SK-N-SH (cell line): ENCODE data around the gene HMOX1. TPM values are rescaled to one million over a fixed set of nuclear protein-coding genes. Genes with fewer than 3 reads are reported as not detected.

Experiments used
- CTCF ChIA-PET: fragments of 300-600, 350-600 bp; formaldehyde crosslinking; extraction: SDS; loops from one replicate; lab custom pipeline; 2021; lab: Yijun Ruan, JAX
- POLR2A ChIA-PET: fragments of 350-600 bp; sonication (Branson Sonifier 250); formaldehyde crosslinking; extraction: SDS; loops from one replicate; lab custom pipeline; 2020; ENCODE audit warnings: antibody characterized with exemption, inconsistent platforms; lab: Yijun Ruan, JAX
- DNase-seq: peaks from one replicate; pipeline ENCODE4 v3.0.0; 2012
- H2AFZ ChIP-seq: fragments of 200-600 bp; sonication (generic); 2 replicates; pipeline ENCODE4 v1.8.1; 2016; ENCODE audit warnings: antibody characterized with exemption, mild to moderate bottlenecking, low read depth
- H3F3A ChIP-seq: fragments of 200-600 bp; sonication (generic); replicated peaks from 2 replicates; pipeline ENCODE3; 2016; ENCODE audit warnings: antibody characterized with exemption, mild to moderate bottlenecking; ENCODE audit not compliant: insufficient read depth
- H3K27ac ChIP-seq, 2 experiments: fragments of 200-500 bp in 1 of 2; fragments of 200-600 bp in 1 of 2; sonication (Bioruptor generic) in 1 of 2; sonication (generic), shearing (Covaris generic) in 1 of 2; 2 replicates each; pipeline versions ENCODE4 v1.5.1 to v1.6.1; 2014 to 2016; ENCODE audit warnings: low read depth in 2 of 2, inconsistent platforms in 1 of 2, low read length in 1 of 2, mild to moderate bottlenecking in 1 of 2, mixed read lengths in 1 of 2
- H3K27me3 ChIP-seq: fragments of 200-600 bp; sonication (generic), shearing (Covaris generic); 2 replicates; pipeline ENCODE4 v1.6.1; 2016; ENCODE audit warnings: mixed run types; ENCODE audit not compliant: insufficient read depth
- H3K36me3 ChIP-seq, 2 experiments: fragments of 200-500 bp in 1 of 2; fragments of 200-600 bp in 1 of 2; sonication (Bioruptor generic) in 1 of 2; sonication (generic) in 1 of 2; replicated peaks in 1 of 2; 2 replicates each; pipeline versions ENCODE3 to v1.5.1; 2014 to 2016; ENCODE audit warnings: low read length in 1 of 2, mild to moderate bottlenecking in 1 of 2; ENCODE audit not compliant: insufficient read depth in 2 of 2, control insufficient read depth in 1 of 2
- H3K4me1 ChIP-seq, 2 experiments: fragments of 200-500 bp in 1 of 2; fragments of 200-600 bp in 1 of 2; sonication (Bioruptor generic) in 1 of 2; sonication (generic), shearing (Covaris generic) in 1 of 2; 2 replicates each; pipeline versions ENCODE4 v1.5.1 to v1.6.1; 2014 to 2016; ENCODE audit warnings: low read depth in 1 of 2, low read length in 1 of 2, mixed run types in 1 of 2; ENCODE audit not compliant: insufficient read depth in 2 of 2, control insufficient read depth in 1 of 2
- H3K4me2 ChIP-seq: fragments of 200-600 bp; sonication (generic), shearing (Covaris generic); 2 replicates; pipeline ENCODE4 v1.6.1; 2017; ENCODE audit warnings: mixed run types
- H3K4me3 ChIP-seq, 2 experiments: fragments of 200-500 bp in 1 of 2; fragments of 200-600 bp in 1 of 2; sonication (Bioruptor generic) in 1 of 2; sonication (generic), shearing (Covaris generic) in 1 of 2; 2 replicates each; pipeline versions ENCODE4 v1.5.1 to v1.8.1; 2014 to 2016; ENCODE audit warnings: low read depth in 2 of 2, inconsistent platforms in 1 of 2, low read length in 1 of 2, mild to moderate bottlenecking in 1 of 2, mixed read lengths in 1 of 2, moderate library complexity in 1 of 2
- H3K79me2 ChIP-seq: fragments of 200-600 bp; sonication (generic); 2 replicates; pipeline ENCODE4 v1.8.1; 2017; ENCODE audit warnings: mild to moderate bottlenecking; ENCODE audit not compliant: insufficient read depth
- H3K9ac ChIP-seq: fragments of 200-600 bp; sonication (generic); 2 replicates; pipeline ENCODE4 v1.6.1; 2017; ENCODE audit warnings: mixed run types
- H3K9me2 ChIP-seq: fragments of 200-600 bp; sonication (generic); 2 replicates; pipeline ENCODE4 v1.6.1; 2017; ENCODE audit warnings: mixed run types
- H3K9me3 ChIP-seq: fragments of 200-600 bp; sonication (generic); 2 replicates; pipeline ENCODE4 v1.6.1; 2017; ENCODE audit warnings: mixed run types, mild to moderate bottlenecking, moderate library complexity
- H4K20me1 ChIP-seq: fragments of 200-600 bp; sonication (generic); 2 replicates; pipeline ENCODE4 v1.6.1; 2017; ENCODE audit warnings: mild to moderate bottlenecking, mixed run types; ENCODE audit not compliant: insufficient read depth
- ELF1 ChIP-seq: IDR thresholded peaks from 2 replicates; pipeline ENCODE4 v1.4.0; 2012
- EP300 ChIP-seq, 2 experiments: IDR thresholded peaks; 2 replicates each; pipeline versions ENCODE4 v1.4.0 to v1.6.1; 2012; ENCODE audit warnings: borderline replicate concordance in 1 of 2, low read depth in 1 of 2, low read length in 1 of 2
- FOSL2 ChIP-seq: IDR thresholded peaks from 2 replicates; pipeline ENCODE4 v1.4.0; 2012; ENCODE audit warnings: low read depth, mild to moderate bottlenecking, moderate library complexity, borderline replicate concordance
- FOXM1 ChIP-seq: IDR thresholded peaks from 2 replicates; pipeline ENCODE4 v1.4.0; 2012; ENCODE audit warnings: low read depth, mild to moderate bottlenecking
- GABPA ChIP-seq: IDR thresholded peaks from 2 replicates; pipeline ENCODE4 v1.4.0; 2012; ENCODE audit warnings: low read depth, mild to moderate bottlenecking
- JUND ChIP-seq: IDR thresholded peaks from 2 replicates; pipeline ENCODE4 v1.4.0; 2012
- NRF1 ChIP-seq: IDR thresholded peaks from 2 replicates; pipeline ENCODE4 v1.6.1; 2012; ENCODE audit warnings: low read depth, mild to moderate bottlenecking, low read length
- POLR2AphosphoS5 ChIP-seq: IDR thresholded peaks from 2 replicates; pipeline ENCODE4 v1.6.1; 2012; ENCODE audit warnings: low read depth, low read length
- RAD21 ChIP-seq: IDR thresholded peaks from 2 replicates; pipeline ENCODE4 v1.6.1; 2012; ENCODE audit warnings: mild to moderate bottlenecking, low read length
- TAF1 ChIP-seq: IDR thresholded peaks from 2 replicates; pipeline ENCODE4 v1.6.1; 2012; ENCODE audit warnings: low read depth, mild to moderate bottlenecking, low read length, moderate library complexity, borderline replicate concordance
- TCF12 ChIP-seq: IDR thresholded peaks from 2 replicates; pipeline ENCODE4 v1.4.0; 2012
- TEAD4 ChIP-seq: IDR thresholded peaks from 2 replicates; pipeline ENCODE4 v1.4.0; 2012; ENCODE audit warnings: mild to moderate bottlenecking, borderline replicate concordance; ENCODE audit not compliant: insufficient read depth
- YY1 ChIP-seq: IDR thresholded peaks from 2 replicates; pipeline ENCODE4 v1.4.0; 2012; ENCODE audit warnings: low read depth, mild to moderate bottlenecking
- WGBS: methylation state at CpG from one replicate; pipeline ENCODE4 v1.1.6; 2017; ENCODE audit warnings: low lambda C conversion rate; 5-methylcytosine and 5-hydroxymethylcytosine counted together
- polyA plus RNA-seq, 3 experiments: library from polyadenylated mRNA; depleted of rRNA; stranded (reverse); fragments of >200 nt; gene quantifications; 2 replicates each; pipeline ENCODE4 v1.2.3, GENCODE V29; 2012
- TF ChIP-seq, protein P1 (sequence below): IDR thresholded peaks from 2 replicates; pipeline ENCODE4 v1.4.0; 2012; ENCODE audit warnings: low read depth
- TF ChIP-seq, protein P2 (sequence below): IDR thresholded peaks from 2 replicates; pipeline ENCODE4; 2012

The HMOX1 gene
- polyA plus RNA-seq, 1 of the 3 experiments (the other 2 are of a cell fraction): 13.7 TPM

DNA sequence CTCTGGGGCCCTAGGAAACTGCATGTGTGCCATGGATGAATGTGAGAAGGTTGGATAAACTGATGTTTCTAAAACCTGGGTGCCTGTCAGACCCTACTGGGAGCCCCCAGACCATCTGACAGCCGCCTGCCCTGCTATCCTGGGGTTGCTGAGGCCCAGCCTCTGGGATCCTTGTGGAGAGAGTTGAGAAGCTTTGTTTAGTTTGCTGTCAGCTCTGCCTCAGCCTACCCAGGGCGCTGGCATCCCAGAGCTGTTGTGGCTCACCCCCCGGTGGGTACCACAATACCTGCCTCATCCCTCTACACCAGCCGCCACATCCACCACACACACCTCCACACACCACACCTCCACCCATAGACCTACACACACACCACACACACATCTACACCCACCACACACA, 38.5 kb upstream of the HMOX1 start:
- H3F3A ChIP-seq: no peaks in the 10 kb centered on the region
- no peak overlapping the region for H3K4me3 ChIP-seq
- ChIA-PET CTCF (interaction anchor here (1.3 kb wide), 1 partner anchor 8 kb away, joined by 4 read pairs; no protein-coding TSS in a partner anchor), POLR2A (no interaction called here)
- no peak overlapping the region for H2AFZ ChIP-seq
- no peaks in the 10 kb centered on the region for H3K79me2 ChIP-seq
- no peaks in the 10 kb centered on the region for H3K27me3 ChIP-seq
- TF ChIP-seq TAF1: no peak
- no peak for TF ChIP-seq FOSL2
- TF ChIP-seq JUND: no peak
- no peak for TF ChIP-seq TEAD4
- TF ChIP-seq GABPA: no peak
- TF ChIP-seq POLR2AphosphoS5: no peak
- no peak for TF ChIP-seq RAD21
- no peak for TF ChIP-seq NRF1
- TF ChIP-seq, protein P1, sequence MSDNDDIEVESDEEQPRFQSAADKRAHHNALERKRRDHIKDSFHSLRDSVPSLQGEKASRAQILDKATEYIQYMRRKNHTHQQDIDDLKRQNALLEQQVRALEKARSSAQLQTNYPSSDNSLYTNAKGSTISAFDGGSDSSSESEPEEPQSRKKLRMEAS: no peak
- no peak for TF ChIP-seq YY1
- TF ChIP-seq ELF1: no peak
- H3K9ac ChIP-seq: no peak overlapping the region
- H3K9me2 ChIP-seq: no peaks in the 10 kb centered on the region
- DNase-seq: no peak
- H3K27ac ChIP-seq: no peak overlapping the region
- 91% methylated on average over 4 of the region's 4 CpGs for WGBS
- H3K9me3 ChIP-seq: no peaks in the 10 kb centered on the region
- H3K4me2 ChIP-seq: no peak overlapping the region
- H3K4me1 ChIP-seq: no peaks in the 10 kb centered on the region
- H4K20me1 ChIP-seq: no peaks in the 10 kb centered on the region
- no peaks in the 10 kb centered on the region for H3K36me3 ChIP-seq

DNA sequence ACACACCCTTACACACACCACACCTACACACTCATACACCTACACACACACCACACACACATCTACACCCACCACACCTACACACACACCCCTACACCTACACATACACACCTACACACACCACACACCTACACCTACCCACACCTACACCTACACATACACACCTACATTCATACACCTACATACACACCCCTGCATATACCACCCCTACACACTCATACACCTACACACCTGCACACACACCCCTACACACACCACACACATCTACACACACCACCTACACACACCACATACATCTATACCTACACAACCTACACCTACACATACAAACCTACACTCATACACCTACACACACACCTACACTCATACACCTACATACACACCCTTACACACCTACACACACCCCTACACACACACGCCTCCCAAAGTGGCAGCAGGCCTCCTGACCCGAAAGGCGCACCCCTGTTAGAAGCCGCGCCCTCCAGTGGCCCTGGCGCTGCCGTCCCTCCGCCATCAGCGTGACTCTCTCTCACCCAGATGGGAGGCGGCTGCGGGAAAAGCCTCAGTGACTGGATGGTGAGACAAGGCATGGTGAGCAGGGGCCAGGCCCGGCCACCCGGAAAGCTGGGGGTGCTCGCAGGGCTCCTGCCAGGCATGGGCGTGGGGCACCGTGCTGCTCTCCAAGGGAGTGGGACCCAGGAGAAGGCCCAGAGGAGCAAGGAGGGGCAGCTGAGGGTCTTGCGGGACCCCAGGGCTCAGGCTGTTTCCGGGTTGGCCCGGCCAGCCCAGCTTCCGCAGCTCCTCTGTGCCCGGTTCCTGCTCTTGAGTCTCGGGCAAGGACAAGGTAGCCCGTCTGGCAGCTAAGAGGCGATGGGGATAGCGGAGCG, 37.0 kb upstream of the HMOX1 start:
- no peak overlapping the region for H3K9ac ChIP-seq

More for the DNA sequence above, 37.0 kb upstream of the HMOX1 start:
- no peaks in the 10 kb centered on the region for H3K9me2 ChIP-seq
- H3K4me2 ChIP-seq: no peak overlapping the region
- H3K9me3 ChIP-seq: no peaks in the 10 kb centered on the region
- H3K27me3 ChIP-seq: no peaks in the 10 kb centered on the region
- H3K4me3 ChIP-seq: no peak overlapping the region
- H3K79me2 ChIP-seq: no peaks in the 10 kb centered on the region
- H3K27ac ChIP-seq: no peak overlapping the region
- no peak overlapping the region for H2AFZ ChIP-seq
- 96% methylated on average over 11 of the region's 26 CpGs for WGBS
- no peaks in the 10 kb centered on the region for H3K36me3 ChIP-seq
- H3F3A ChIP-seq: no peaks in the 10 kb centered on the region
- no peak for DNase-seq
- no peaks in the 10 kb centered on the region for H4K20me1 ChIP-seq
- POLR2A ChIA-PET: interaction anchor here (0.6 kb wide), 1 partner anchor 13 kb away, joined by 7 read pairs; no protein-coding TSS in a partner anchor
- H3K4me1 ChIP-seq: peaks cover 0 to 2% of the 10 kb centered on the region in 2 experiments; a peak in 1 of 4 replicates
- CTCF ChIA-PET: interaction anchor here (0.7 to 1.1 kb wide), 2 partner anchors 9 to 88 kb away, joined by 3 read pairs; no protein-coding TSS in a partner anchor
- TF ChIP-seq NRF1 (no peak), ELF1 (no peak), EP300 (IDR thresholded peaks at IDR 0.05; ENCODE audit: borderline replicate concordance in 1 of 2, low read depth in 1 of 2, low read length in 1 of 2) (no peak), POLR2AphosphoS5 (no peak), TEAD4 (no peak), FOXM1 (no peak), JUND (no peak), TCF12 (no peak)
- TF ChIP-seq, protein P2, sequence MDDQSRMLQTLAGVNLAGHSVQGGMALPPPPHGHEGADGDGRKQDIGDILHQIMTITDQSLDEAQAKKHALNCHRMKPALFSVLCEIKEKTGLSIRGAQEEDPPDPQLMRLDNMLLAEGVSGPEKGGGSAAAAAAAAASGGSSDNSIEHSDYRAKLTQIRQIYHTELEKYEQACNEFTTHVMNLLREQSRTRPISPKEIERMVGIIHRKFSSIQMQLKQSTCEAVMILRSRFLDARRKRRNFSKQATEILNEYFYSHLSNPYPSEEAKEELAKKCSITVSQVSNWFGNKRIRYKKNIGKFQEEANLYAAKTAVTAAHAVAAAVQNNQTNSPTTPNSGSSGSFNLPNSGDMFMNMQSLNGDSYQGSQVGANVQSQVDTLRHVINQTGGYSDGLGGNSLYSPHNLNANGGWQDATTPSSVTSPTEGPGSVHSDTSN: no peak
